Measurements from ENCODE around the gene CISD2. TPM values are rescaled to one million over a fixed set of nuclear protein-coding genes. Genes with fewer than 3 reads are reported as not detected.
"Not testable (repeated sequence)": the region's sequence is repeated elsewhere in the genome, so short reads cannot be mapped to it uniquely, and the experiment has no call there.

Gene CISD2
- total RNA-seq, 1 donor from 2014 or later: 43.2 TPM

DNA sequence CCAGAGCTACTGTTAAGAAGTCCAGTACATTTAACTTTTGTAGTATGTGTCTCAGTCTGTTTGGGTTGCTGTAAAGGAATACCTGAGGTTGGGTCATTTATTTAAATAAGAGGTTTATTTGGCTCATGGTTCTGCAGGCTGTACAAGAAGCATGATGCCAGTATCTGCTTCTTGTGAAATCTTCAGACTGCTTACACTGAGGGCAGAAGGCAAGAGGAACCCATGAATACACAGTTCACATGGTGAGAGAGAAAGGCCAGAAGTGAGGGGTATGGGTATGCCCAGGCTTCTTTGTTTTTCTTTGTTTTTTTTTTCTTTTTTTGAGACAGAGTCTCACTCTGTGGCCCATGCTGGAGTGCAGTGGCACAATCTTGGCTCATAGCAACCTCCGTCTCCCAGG lies 6.0 kb upstream of the CISD2 start:
- Mint-ChIP-seq H3K4me3 (no peak overlapping the region), H3K4me1 (peaks cover 8% of the 10 kb centered on the region), H3K36me3 (ENCODE audit: low read depth) (peaks cover 27% of the 10 kb centered on the region), H3K27ac (ENCODE audit: unreplicated experiment) (no peak overlapping the region), H3K9me3 (peaks cover 8% of the 10 kb centered on the region), H3K27me3 (ENCODE audit: low read depth) (no peaks in the 10 kb centered on the region)
- TF ChIP-seq, protein P1, sequence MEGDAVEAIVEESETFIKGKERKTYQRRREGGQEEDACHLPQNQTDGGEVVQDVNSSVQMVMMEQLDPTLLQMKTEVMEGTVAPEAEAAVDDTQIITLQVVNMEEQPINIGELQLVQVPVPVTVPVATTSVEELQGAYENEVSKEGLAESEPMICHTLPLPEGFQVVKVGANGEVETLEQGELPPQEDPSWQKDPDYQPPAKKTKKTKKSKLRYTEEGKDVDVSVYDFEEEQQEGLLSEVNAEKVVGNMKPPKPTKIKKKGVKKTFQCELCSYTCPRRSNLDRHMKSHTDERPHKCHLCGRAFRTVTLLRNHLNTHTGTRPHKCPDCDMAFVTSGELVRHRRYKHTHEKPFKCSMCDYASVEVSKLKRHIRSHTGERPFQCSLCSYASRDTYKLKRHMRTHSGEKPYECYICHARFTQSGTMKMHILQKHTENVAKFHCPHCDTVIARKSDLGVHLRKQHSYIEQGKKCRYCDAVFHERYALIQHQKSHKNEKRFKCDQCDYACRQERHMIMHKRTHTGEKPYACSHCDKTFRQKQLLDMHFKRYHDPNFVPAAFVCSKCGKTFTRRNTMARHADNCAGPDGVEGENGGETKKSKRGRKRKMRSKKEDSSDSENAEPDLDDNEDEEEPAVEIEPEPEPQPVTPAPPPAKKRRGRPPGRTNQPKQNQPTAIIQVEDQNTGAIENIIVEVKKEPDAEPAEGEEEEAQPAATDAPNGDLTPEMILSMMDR (conservative IDR thresholded peaks at IDR 0.05): no peak
- DNase-seq (ENCODE audit: low read depth, low spot score): no peak

DNA sequence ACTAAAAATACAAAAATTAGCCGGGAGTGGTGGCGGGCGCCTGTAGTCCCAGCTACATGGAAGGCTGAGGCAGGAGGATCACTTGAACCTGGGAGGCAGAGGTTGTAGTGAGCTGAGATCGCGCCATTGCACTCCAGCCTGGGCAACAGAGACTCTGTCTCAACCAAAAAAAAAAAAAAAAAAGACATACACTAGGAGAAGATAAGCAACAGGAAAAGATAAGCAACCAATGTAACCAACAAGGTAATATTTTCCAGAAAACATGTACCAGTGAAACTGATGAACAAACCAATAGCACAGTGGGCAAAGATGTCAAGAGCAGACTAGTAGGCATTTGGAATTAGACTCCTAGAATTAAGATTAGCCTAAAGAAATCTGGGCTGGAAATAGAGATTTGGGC lies 3.5 kb upstream of the CISD2 start:
- not testable (repeated sequence) for H3K9me3 Mint-ChIP-seq; H3K36me3 Mint-ChIP-seq (ENCODE audit: low read depth); H3K27ac Mint-ChIP-seq (ENCODE audit: unreplicated experiment); H3K27me3 Mint-ChIP-seq (ENCODE audit: low read depth); DNase-seq (ENCODE audit: low read depth, low spot score)
- Mint-ChIP-seq H3K4me1 (peaks cover 26% of the 10 kb centered on the region), H3K4me3 (peak overlapping the region; percentile 7)

- DNase-seq (ENCODE audit: low read depth, low spot score): no peak
- peak overlapping the region; percentile 75 for H3K4me3 Mint-ChIP-seq
- H3K9me3 Mint-ChIP-seq: no peaks in the 10 kb centered on the region
- no peak overlapping the region for H3K27ac Mint-ChIP-seq (ENCODE audit: unreplicated experiment)
- TF ChIP-seq, protein P1 (conservative IDR thresholded peaks at IDR 0.05): no peak
- no peaks in the 10 kb centered on the region for H3K27me3 Mint-ChIP-seq (ENCODE audit: low read depth)
- H3K4me1 Mint-ChIP-seq: peaks cover 40% of the 10 kb centered on the region
- peaks cover 8% of the 10 kb centered on the region for H3K36me3 Mint-ChIP-seq (ENCODE audit: low read depth)
Observed at GRCh38 chr4:102867278-102868152, 1.3 kb upstream of the CISD2 start.

DNA sequence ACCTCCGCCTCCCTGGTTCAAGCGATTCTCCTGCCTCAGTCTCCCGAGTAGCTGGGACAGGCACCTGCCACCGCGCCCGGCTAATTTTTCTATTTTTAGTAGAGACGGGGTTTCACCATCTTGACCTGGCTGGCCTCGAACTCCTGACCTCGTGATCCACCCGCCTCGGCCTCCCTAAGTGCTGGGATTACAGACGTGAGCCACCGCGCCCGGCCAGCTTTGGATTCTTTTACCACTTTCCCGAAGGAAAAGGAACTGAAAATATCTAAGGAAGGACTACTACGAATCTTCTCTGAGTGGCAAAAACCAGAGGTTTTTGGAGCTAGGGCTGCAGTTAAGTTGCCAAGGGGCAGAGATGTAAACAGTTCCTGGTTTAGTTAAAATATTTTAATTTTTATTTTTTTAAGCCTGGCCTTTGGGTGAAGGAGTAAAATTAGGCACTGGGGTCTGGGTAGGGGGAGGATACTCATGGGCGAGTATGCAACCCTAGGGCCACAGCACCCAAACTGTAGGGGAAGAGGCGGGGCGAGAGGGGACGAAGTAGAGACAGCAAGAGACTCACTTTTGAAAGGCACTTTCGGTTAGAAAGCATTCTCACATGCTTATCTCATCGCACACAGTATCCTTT lies 525 bp upstream of the CISD2 start:
- Mint-ChIP-seq H3K4me1 (peaks cover 44% of the 10 kb centered on the region), H3K9me3 (peaks cover 3% of the 10 kb centered on the region), H3K27ac (ENCODE audit: unreplicated experiment) (peak overlapping the region; percentile 97), H3K27me3 (ENCODE audit: low read depth) (no peaks in the 10 kb centered on the region), H3K4me3 (peak overlapping the region; percentile 90), H3K36me3 (ENCODE audit: low read depth) (peaks cover 13% of the 10 kb centered on the region)
- TF ChIP-seq, protein P1 (conservative IDR thresholded peaks at IDR 0.05): no peak
- DNase-seq (ENCODE audit: low read depth, low spot score): peak; percentile 2

DNA sequence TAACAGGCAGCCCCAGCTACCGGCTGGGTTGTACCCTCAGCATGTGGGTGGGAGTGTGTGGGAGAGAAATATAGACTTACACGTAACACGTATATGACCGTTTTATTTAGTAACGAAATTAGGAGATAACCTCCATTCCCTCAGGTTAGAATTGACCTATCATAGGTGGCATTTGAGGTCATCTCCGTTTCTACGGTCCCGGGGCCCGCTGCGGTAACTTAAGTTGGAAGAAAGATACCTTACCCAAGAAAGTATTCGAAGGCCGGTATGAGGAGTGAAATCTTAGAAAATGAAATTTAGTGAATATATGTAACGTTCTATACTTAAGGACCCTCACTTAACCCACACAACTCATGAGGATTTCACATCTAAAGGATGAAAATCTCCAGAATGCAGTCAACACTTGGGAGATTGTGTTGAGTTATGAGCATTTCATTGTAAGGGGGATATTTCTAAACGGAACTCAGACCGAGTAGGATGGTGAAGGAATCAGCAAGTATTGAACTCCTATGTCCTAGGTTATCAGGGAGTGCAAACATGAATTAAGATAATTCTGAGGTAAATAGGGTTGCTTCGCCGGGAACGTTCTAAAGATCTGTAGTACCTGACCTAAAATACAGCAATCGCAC lies 891 bp downstream of the CISD2 start:
- peaks cover 44% of the 10 kb centered on the region for H3K4me1 Mint-ChIP-seq
- H3K27me3 Mint-ChIP-seq (ENCODE audit: low read depth): no peaks in the 10 kb centered on the region
- peak overlapping the region; percentile 99 for H3K27ac Mint-ChIP-seq (ENCODE audit: unreplicated experiment)
- H3K4me3 Mint-ChIP-seq: peak overlapping the region; percentile 95
- TF ChIP-seq, protein P1 (conservative IDR thresholded peaks at IDR 0.05): no peak
- H3K9me3 Mint-ChIP-seq: peaks cover 3% of the 10 kb centered on the region
- peaks cover 25% of the 10 kb centered on the region for H3K36me3 Mint-ChIP-seq (ENCODE audit: low read depth)
- no peak for DNase-seq (ENCODE audit: low read depth, low spot score)
